GM03348 (cell line): ENCODE data around the gene CORO6.

Experiments
- DNase-seq: peaks from one replicate; pipeline ENCODE4 v3.0.0; 2012; ENCODE audit warnings: low spot score

Gene CORO6

DNA sequence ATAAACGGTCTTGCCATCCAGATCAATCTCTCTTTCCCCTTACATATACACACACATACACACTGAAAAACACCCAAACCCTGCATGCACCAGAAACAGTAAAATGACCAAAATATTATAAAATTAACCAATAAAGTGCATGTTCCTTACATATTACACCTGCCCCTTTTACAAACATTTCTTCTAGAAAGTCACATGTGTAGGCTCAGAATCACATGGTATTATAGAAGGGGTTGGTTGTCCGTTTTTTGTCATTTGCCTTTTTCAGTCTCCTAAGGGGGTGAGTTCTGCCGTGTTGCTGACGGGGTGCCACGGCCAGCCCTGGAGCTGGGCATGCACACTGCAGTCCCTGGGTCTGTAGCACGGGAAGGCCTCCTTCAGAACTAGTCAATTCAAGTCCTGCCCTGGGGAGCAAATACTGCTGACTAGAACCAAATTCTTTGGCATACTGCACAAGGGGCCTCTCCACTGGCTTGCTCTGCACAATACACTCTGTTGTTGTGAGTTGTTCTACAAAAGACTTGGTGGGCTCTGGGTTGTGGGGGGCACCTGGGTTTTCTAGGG is 8.0 kb upstream of the CORO6 start:
- DNase-seq, result no peak

GRCh38 chr17:29629839-29630238 is 7.1 kb upstream of the CORO6 start:
- DNase-seq, result no peak

DNA sequence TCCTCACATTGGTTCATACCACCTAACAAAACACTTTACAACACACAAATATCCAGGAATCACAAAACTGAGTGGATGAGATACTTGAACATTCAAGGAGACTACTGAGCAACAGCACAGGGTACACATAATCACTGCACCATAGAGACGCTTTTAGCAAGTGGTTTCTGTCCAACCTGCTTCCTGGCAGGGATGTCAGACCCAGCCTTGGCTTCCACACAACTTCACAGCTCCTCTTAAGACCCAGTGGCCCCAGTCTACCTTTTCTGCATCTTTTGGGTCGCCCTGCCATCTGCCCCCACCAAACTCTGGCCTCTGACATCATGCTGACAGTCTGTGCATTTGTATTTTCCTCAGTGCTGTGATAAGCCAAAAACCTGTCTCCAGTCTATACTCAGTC is 5.9 kb upstream of the CORO6 start:
- no peak for DNase-seq

DNA sequence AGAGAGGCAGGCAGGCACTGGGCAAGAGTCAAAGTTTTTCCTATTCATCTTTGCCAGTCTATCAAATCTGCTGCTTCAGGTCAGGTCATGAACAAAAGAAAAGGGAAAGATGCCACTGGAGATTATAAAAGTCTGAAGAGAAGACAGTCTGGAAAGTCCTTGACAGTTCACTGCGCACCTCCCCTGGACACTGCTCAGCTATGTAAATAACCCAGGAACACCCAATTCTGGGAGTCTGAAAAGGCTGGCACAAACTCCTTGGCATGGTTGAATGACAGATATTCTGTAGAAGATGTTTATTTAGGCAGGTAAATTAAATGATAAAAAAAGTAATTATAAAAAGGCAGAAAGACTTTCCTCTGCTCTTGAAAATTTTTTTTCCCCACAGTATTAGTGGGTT is 5.2 kb upstream of the CORO6 start:
- no peak for DNase-seq

GRCh38 chr17:29625037-29625750 is 2.5 kb upstream of the CORO6 start:
- DNase-seq, result peak; percentile 69

- no peak for DNase-seq
These were observed 1.9 kb upstream of the CORO6 start for GRCh38 chr17:29624586-29624985.

DNA sequence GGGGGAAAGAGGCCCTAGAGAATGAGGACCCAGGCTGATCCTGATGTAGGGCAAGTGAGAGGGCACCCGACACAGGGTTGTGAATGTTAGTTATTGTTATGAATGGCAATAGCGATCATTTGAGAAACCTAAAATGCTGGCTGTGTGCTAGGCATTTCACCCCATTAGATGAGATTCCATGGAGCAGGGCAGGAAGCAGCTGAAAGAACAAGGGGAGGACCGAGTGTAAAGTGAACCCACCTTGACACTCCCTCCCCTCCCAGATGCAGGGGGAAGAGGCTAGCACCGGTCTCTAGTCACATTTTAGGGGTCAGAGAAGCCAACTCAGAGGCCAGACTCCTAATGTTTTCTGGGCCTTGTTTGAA is 553 bp upstream of the CORO6 start:
- DNase-seq, result no peak

GRCh38 chr17:29621751-29622194 is 939 bp downstream of the CORO6 start:
- DNase-seq, result no peak

- DNase-seq, result no peak
These were observed 1.8 kb downstream of the CORO6 start for GRCh38 chr17:29620779-29621500.

GRCh38 chr17:29620271-29620670 is 2.4 kb downstream of the CORO6 start:
- DNase-seq, result peak; percentile 31

- peak; percentile 41 for DNase-seq
These were observed 3.5 kb downstream of the CORO6 start for GRCh38 chr17:29619251-29619650.

DNA sequence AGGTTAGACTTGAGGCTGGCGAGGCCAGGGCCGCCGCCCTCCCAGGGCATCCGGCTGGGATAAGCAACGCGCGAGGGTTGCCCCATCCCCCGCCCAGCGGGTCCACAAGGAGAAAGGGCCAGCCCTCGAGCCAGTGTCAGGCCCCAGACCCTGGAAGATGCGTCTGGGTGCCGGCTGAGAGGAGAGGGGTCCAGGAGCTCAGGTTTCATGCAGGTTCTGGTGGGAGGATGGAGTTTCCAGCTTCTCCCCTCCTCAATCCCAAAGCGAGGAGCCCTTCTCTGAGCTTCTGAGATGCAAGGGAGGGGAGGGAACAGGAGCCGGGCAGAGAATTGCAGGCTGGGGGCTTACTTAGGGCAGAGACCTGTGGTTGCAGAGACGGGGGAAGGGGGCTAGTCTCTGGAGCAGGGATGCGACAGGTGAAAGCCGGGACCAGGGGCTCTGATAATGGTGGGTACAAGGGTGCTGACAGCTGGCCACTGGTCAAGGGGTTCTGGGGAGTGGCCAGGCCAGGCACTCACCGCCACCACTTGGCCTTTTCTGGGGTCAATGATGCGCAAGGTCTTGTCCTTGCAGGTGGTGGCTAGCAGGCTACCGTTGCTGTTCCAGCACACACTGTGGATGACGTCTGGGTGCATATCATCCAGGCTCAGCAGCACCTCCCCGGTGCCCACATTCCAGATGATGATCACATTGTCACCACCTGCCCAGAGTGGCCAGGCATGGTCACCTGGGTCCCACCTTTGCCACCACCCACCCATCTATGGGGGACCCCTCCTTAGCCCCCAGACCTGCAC is 4.2 kb downstream of the CORO6 start:
- no peak for DNase-seq

DNA sequence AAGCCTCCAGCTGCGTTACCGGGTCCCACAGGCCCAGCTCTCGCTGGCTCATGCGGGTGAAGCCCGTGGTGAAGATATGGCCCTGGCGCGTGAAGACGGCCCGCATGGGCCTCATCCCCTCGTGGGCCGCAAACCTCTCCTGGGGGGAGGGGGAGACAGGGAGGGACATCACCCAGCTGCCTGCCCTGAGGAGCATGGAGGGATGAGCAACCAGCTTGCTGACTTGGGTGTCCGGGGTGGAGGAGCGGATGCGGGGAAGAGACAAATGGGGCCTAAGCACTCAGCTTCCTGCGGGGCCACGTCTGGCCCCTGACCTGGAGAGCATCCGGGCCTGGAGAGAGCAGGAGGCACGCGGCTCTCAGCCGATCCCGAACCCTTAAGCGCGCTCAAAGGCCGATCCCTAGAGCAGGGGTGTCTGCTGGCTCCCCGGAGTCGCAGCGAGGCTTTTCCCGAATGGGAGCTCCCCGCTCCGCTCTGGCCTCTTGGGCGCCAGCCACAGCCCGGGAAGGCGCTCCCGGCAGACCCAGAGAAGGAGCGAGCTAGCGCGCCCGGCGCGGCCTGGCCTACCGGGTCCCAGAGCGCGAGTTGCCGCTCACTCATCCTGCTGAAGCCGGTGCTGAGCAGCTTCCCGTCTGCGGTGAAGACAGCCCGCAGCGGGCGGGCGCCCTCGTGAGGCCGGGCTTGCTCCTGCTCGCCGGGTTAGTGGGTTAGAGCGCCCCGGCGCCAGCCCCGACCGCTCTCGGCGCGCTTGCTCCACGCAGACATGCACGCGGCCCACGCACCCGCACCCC is 5.0 kb downstream of the CORO6 start:
- DNase-seq, result peak; percentile 87

GRCh38 chr17:29617125-29617480 is 5.6 kb downstream of the CORO6 start:
- DNase-seq, result peak; percentile 78

DNA sequence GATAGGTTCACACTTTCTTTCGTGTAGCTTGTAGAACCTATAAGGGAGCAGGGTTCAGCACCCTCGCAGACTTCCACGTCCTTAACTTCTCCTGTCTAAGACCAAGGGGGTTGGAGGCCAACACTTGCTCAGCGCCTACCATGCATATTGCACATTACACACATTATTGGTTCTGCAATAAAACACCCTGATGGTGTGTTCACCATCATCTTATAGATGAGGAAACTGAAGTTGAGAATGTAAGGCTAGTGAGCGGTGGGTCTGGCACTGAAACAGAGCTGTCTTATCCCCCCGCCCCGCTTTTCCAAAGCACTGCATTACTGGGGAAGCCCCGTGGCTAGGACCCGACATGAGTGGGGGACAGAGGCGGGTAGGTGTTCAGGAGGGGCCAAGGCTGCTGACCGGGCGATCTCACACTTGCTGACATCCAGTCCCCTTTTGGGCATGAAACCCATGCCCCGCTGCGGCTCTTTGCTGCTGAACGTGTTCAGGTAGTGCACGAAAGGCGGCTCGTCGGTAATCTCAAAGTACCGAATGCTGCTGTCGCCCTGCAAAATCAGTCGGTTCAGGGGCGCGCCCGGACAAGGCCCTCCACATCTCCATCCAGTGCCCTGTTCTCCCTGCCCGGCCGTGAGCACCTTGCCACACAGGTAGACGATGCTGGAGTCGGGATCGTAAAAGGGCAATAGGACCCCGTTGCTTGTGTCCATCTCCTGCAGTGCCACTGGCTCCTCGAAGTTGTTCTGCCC is 6.2 kb downstream of the CORO6 start:
- DNase-seq, result no peak

DNA sequence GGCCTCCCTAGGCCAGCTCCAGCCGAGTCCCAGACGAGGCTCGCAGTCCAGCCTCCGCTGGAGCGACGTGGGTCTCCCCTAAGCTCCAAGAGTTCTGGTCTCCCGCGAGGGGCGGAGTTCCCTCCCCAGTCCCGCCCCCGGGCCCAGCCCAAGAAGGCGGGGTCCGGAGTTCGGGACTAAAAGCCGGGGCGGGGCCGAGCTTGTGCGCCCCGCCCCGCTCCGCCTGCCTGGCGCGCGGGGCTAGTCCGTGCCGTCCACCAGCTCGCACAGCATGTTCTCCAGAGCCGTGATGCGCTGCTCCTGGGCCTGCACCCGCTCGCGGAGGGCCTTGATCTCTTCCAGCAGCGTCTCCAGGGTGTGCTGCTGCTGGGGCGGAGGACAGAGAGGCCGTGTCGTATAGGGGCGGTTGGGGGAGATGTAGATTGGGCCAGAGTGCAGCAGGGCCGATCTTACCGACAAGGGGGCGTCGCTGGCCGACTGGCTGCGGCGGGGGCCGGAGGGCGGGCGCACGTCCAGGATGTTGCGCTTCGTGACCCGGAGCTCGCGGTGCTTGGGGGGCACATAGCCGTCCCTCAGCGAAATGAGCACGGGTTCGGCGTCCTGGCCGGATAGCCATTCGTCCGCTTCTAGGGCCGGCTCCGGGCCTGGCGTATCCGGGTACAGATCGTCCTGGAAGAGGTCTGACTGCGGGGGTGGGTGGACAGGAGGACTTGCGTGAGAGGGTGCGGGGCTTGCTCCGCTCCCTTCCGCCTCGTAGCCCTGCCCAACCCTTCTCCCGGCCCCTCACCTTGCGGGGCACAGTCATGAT is 7.0 kb downstream of the CORO6 start:
- peak; percentile 96 for DNase-seq

GRCh38 chr17:29615048-29615385 is 7.7 kb downstream of the CORO6 start:
- DNase-seq, result peak; percentile 52

DNA sequence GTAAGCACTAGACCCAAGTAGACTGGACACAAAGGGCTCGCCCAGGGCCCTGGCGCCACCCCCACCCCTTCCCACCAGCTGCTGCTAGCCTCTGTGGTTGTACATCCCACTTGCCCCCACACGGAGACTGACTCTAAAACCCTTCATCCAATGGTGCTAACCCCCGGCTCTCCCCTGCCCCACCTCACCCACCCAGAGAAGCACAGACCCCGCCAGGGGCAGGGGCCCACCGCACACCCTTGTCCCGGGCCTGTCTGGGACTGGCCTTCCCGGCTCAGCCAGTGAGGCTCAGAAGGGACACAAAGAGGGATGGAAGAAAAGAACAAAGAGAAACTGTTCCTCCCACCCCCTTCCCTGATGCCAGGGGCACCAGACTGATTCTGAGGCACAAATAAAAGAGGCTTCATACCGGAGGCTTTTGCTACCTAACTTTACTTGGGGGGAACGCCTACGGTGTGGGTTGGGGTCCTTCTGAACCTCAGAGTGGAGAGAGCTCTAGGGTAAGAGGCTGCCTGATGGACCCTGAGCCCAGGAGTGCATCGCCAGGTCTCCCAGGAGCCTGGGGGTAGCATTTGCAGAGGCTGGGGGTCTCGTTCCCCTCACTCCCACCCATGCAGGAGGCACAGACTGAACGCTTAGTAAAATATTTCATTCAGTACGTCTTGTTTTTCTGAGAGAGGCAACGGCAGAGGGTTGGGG is 8.2 kb downstream of the CORO6 start:
- DNase-seq, result no peak

DNA sequence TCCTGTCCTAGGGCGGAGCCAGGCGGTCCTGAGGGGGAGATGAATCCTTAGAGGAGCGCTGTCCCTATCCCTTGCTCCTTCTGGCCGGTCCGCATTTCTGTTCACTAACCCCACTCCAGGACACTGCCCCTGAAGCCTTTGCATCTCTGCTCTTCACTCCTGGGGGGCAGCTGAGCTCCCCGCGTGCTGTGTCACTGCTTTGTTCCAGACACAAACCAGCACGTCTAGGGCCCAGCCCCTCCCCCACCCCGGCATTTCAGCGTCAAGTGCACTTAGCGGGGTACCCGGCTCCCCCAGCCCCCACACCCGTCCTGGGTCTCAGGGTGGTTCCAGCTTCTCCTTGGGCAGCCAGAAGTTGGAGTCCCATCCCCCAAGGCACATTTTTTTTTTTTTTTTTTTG is 8.9 kb downstream of the CORO6 start:
- no peak for DNase-seq

DNA sequence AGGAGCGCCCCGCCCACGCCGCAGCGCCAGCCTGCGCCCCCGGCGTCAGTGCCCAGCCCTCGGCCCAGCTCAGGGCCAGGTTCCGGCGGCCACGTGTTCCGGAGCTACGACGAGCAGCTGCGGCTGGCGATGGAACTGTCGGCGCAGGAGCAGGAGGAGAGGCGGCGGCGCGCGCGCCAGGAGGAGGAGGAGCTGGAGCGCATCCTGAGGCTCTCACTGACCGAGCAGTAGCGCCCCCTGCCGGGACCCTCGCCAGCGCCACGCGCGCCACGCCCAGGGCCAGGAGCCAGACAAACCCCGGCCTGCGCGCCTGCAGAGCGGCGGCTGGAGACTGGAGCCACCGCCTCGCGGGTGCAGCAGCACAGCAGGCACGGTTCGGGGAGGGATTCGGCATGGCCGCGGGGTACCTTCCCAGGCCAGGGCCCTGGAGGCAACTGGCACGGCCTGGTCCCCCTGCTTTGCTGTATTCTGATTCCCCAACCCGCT is 9.3 kb downstream of the CORO6 start:
- DNase-seq, result peak; percentile 92
